ENCODE data around the gene TMEM258. TPM values are rescaled to one million over a fixed set of nuclear protein-coding genes. Genes with fewer than 3 reads are reported as not detected.

The TMEM258 gene
- total RNA-seq, 2 donors from 2014 or later = 119 to 133 TPM

- peak; percentile 74 to 84 for ATAC-seq
- Mint-ChIP-seq H3K4me1 (ENCODE audit: low read depth in 2 of 2) (peaks cover 13 to 21% of the 10 kb centered on the region in 2 donors), H3K9me3 (no peaks in the 10 kb centered on the region), H3K27ac (peak overlapping the region; percentile 83 to 87), H3K27me3 (no peaks in the 10 kb centered on the region), H3K36me3 (no peaks in the 10 kb centered on the region), H3K4me3 (peak overlapping the region; percentile 95)
- peak; percentile 92 for DNase-seq (ENCODE audit: low spot score)
Measured at GRCh38 chr11:61814958-61815789, 22.8 kb upstream of the TMEM258 start.

GRCh38 chr11:61814247-61814957 is 22.0 kb upstream of the TMEM258 start:
- H3K9me3 Mint-ChIP-seq = no peaks in the 10 kb centered on the region
- H3K36me3 Mint-ChIP-seq = no peaks in the 10 kb centered on the region
- H3K27ac Mint-ChIP-seq = peak overlapping the region; percentile 83 to 87
- DNase-seq (ENCODE audit: low spot score) (no peak), ATAC-seq (no peak)
- H3K27me3 Mint-ChIP-seq = no peaks in the 10 kb centered on the region
- peak overlapping the region; percentile 95 for H3K4me3 Mint-ChIP-seq
- peaks cover 13 to 21% of the 10 kb centered on the region in 2 donors for H3K4me1 Mint-ChIP-seq (ENCODE audit: low read depth in 2 of 2)

- H3K4me1 Mint-ChIP-seq (ENCODE audit: low read depth in 2 of 2) = peaks cover 13 to 21% of the 10 kb centered on the region in 2 donors
- no peaks in the 10 kb centered on the region for H3K9me3 Mint-ChIP-seq
- ATAC-seq = no peak
- H3K27me3 Mint-ChIP-seq = no peaks in the 10 kb centered on the region
- no peak for DNase-seq (ENCODE audit: low spot score)
- no peak overlapping the region for H3K4me3 Mint-ChIP-seq
- H3K36me3 Mint-ChIP-seq = peaks cover 5% of the 10 kb centered on the region
- H3K27ac Mint-ChIP-seq = no peak overlapping the region
Measured at GRCh38 chr11:61812736-61813411, 20.5 kb upstream of the TMEM258 start.

- no peaks in the 10 kb centered on the region for H3K27me3 Mint-ChIP-seq
- ATAC-seq (no peak), DNase-seq (ENCODE audit: low spot score) (no peak)
- H3K9me3 Mint-ChIP-seq = no peaks in the 10 kb centered on the region
- peaks cover 5% of the 10 kb centered on the region for H3K36me3 Mint-ChIP-seq
- H3K4me3 Mint-ChIP-seq = no peak overlapping the region
- no peak overlapping the region for H3K27ac Mint-ChIP-seq
- H3K4me1 Mint-ChIP-seq (ENCODE audit: low read depth in 2 of 2) = peaks cover 13 to 21% of the 10 kb centered on the region in 2 donors
Measured at GRCh38 chr11:61811831-61812230, 19.4 kb upstream of the TMEM258 start.

- no peak overlapping the region for H3K4me3 Mint-ChIP-seq
- no peaks in the 10 kb centered on the region for H3K27me3 Mint-ChIP-seq
- H3K4me1 Mint-ChIP-seq (ENCODE audit: low read depth in 2 of 2) = peaks cover 13 to 16% of the 10 kb centered on the region in 2 donors
- no peak overlapping the region for H3K27ac Mint-ChIP-seq
- no peak for ATAC-seq
- peaks cover 5% of the 10 kb centered on the region for H3K36me3 Mint-ChIP-seq
- no peak for DNase-seq (ENCODE audit: low spot score)
- H3K9me3 Mint-ChIP-seq = no peaks in the 10 kb centered on the region
Measured at GRCh38 chr11:61810671-61811175, 18.3 kb upstream of the TMEM258 start.

GRCh38 chr11:61806785-61807184 is 14.4 kb upstream of the TMEM258 start:
- peak overlapping the region in 1 of 2 donors; percentile 60 for H3K27ac Mint-ChIP-seq
- ATAC-seq = no peak
- H3K27me3 Mint-ChIP-seq = no peaks in the 10 kb centered on the region
- DNase-seq (ENCODE audit: low spot score) = no peak
- H3K9me3 Mint-ChIP-seq = no peaks in the 10 kb centered on the region
- peaks cover 20% of the 10 kb centered on the region for H3K36me3 Mint-ChIP-seq
- no peaks in the 10 kb centered on the region for H3K4me1 Mint-ChIP-seq (ENCODE audit: low read depth in 2 of 2)
- H3K4me3 Mint-ChIP-seq = no peak overlapping the region

- ATAC-seq (no peak), DNase-seq (ENCODE audit: low spot score) (no peak)
- Mint-ChIP-seq H3K9me3 (no peaks in the 10 kb centered on the region), H3K27ac (peak overlapping the region in 1 of 2 donors; percentile 14), H3K36me3 (peaks cover 24% of the 10 kb centered on the region), H3K4me3 (no peak overlapping the region), H3K27me3 (no peaks in the 10 kb centered on the region), H3K4me1 (ENCODE audit: low read depth in 2 of 2) (peaks cover 0 to 4% of the 10 kb centered on the region in 2 donors)
Measured at GRCh38 chr11:61805146-61805545, 12.7 kb upstream of the TMEM258 start.

- no peak for DNase-seq (ENCODE audit: low spot score)
- Mint-ChIP-seq H3K36me3 (peaks cover 23% of the 10 kb centered on the region), H3K4me3 (no peak overlapping the region), H3K27me3 (no peaks in the 10 kb centered on the region), H3K9me3 (no peaks in the 10 kb centered on the region), H3K27ac (no peak overlapping the region), H3K4me1 (ENCODE audit: low read depth in 2 of 2) (peaks cover 0 to 7% of the 10 kb centered on the region in 2 donors)
- ATAC-seq = no peak
Measured at GRCh38 chr11:61803889-61804647, 11.7 kb upstream of the TMEM258 start.

GRCh38 chr11:61802605-61803004 is 10.2 kb upstream of the TMEM258 start:
- H3K4me3 Mint-ChIP-seq = no peak overlapping the region
- no peak overlapping the region for H3K27ac Mint-ChIP-seq
- H3K9me3 Mint-ChIP-seq = no peaks in the 10 kb centered on the region
- no peak for ATAC-seq
- H3K27me3 Mint-ChIP-seq = no peaks in the 10 kb centered on the region
- H3K36me3 Mint-ChIP-seq = peaks cover 23% of the 10 kb centered on the region
- H3K4me1 Mint-ChIP-seq (ENCODE audit: low read depth in 2 of 2) = peaks cover 0 to 8% of the 10 kb centered on the region in 2 donors
- no peak for DNase-seq (ENCODE audit: low spot score)

- Mint-ChIP-seq H3K27ac (peak overlapping the region in 1 of 2 donors; percentile 12), H3K4me3 (no peak overlapping the region), H3K27me3 (no peaks in the 10 kb centered on the region), H3K36me3 (peaks cover 30% of the 10 kb centered on the region), H3K9me3 (no peaks in the 10 kb centered on the region), H3K4me1 (ENCODE audit: low read depth in 2 of 2) (peaks cover 14 to 20% of the 10 kb centered on the region in 2 donors)
- ATAC-seq (no peak), DNase-seq (ENCODE audit: low spot score) (no peak)
Measured at GRCh38 chr11:61800331-61801281, 8.2 kb upstream of the TMEM258 start.

GRCh38 chr11:61799665-61800284 is 7.4 kb upstream of the TMEM258 start:
- no peak overlapping the region for H3K4me3 Mint-ChIP-seq
- peaks cover 30% of the 10 kb centered on the region for H3K36me3 Mint-ChIP-seq
- ATAC-seq (no peak), DNase-seq (ENCODE audit: low spot score) (no peak)
- no peak overlapping the region for H3K27ac Mint-ChIP-seq
- H3K27me3 Mint-ChIP-seq = no peaks in the 10 kb centered on the region
- H3K4me1 Mint-ChIP-seq (ENCODE audit: low read depth in 2 of 2) = peaks cover 14 to 20% of the 10 kb centered on the region in 2 donors
- H3K9me3 Mint-ChIP-seq = no peaks in the 10 kb centered on the region

All from natural killer cell treated with Interleukin-12 subunit alpha and Interleukin-12 subunit beta and Interleukin-15 and Interleukin-18, amount 100 ng/mL, for 72 hours (primary cell).